Fibroblast of the aortic adventitia (primary cell): ENCODE measurements around the gene PSAT1. TPM values are rescaled to one million over a fixed set of nuclear protein-coding genes. Genes with fewer than 3 reads are reported as not detected.

Experiments
- DNase-seq: peaks from one replicate; pipeline ENCODE4 v3.0.0-alpha.2; 2010; ENCODE audit warnings: low read depth
- H3K4me3 ChIP-seq: 2 replicates; pipeline ENCODE4 v1.5.1; 2011; ENCODE audit warnings: low read depth, mild to moderate bottlenecking, control low read depth, low read length, moderate library complexity
- total RNA-seq: library from RNA; depleted of rRNA; stranded (reverse); fragments of >200 nt; gene quantifications from 2 replicates; pipeline ENCODE4 v1.2.3, GENCODE V29; 2012; ENCODE audit warnings: low replicate concordance
- TF ChIP-seq, protein P1 (sequence below): IDR thresholded peaks from 2 replicates; pipeline ENCODE4 v1.5.1; 2011; ENCODE audit warnings: mild to moderate bottlenecking, low read length, control low read depth, inconsistent platforms; ENCODE audit not compliant: insufficient read depth

PSAT1 gene
- total RNA-seq, 1 donor: 308 TPM

DNA sequence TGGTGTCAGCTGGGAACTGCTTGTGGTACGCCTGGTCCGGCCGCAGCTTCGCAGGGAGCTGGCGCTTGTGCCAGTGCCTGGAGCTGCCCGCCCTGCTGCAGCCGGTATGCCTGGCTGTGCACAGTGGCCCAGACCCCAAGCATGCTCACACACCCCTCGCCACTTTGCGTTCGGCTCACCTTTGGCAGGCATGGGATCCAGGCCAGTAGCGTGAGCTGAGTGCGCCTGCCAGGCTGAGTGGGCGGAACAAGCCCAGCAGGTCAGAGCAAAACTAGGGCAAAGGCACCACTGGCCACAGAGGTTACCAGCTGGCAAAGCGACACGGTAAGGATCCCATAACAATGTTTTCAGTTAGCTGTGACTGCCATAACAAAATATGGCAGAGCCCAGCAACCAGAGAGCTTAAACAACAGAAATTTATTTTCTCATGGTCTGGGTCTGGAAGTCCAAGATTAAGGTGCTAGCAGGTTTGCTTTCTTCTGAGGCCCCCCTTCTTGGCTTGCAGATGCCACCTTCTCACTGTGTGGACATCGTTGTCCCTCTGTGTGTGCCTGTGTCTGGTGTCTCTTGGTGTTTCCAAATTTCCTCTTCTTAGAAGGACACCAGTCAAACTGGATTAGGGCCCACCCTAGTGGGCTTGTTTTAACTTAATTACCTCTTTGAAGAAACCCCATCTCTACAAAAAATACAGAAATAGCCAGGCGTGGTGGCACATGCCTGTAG lies 61.6 kb downstream of the PSAT1 start:
- H3K4me3 ChIP-seq: no peak overlapping the region
- TF ChIP-seq, protein P1, sequence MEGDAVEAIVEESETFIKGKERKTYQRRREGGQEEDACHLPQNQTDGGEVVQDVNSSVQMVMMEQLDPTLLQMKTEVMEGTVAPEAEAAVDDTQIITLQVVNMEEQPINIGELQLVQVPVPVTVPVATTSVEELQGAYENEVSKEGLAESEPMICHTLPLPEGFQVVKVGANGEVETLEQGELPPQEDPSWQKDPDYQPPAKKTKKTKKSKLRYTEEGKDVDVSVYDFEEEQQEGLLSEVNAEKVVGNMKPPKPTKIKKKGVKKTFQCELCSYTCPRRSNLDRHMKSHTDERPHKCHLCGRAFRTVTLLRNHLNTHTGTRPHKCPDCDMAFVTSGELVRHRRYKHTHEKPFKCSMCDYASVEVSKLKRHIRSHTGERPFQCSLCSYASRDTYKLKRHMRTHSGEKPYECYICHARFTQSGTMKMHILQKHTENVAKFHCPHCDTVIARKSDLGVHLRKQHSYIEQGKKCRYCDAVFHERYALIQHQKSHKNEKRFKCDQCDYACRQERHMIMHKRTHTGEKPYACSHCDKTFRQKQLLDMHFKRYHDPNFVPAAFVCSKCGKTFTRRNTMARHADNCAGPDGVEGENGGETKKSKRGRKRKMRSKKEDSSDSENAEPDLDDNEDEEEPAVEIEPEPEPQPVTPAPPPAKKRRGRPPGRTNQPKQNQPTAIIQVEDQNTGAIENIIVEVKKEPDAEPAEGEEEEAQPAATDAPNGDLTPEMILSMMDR: no peak
- no peak for DNase-seq

DNA sequence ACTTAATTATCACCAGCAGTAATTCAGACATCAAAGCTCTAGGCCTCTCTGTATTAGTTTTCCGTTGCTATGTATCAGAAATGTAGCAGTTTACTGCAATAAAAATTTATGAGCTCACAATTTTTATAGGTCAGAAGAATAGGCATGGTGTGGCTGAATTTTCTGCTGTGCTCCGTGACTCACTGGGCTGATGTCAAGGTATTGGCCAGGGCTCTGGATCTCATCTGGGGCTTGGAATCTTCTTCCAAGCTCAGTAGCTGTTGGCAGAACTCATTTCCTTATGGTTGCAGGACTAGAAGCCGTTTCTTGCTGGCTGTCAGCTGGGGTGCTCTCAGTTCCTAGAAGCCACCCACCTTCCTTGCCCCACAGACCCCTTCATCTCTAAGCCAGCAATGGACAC lies 66.3 kb downstream of the PSAT1 start:
- no peak overlapping the region for H3K4me3 ChIP-seq
- TF ChIP-seq, protein P1: no peak
- DNase-seq: peak; percentile 63

DNA sequence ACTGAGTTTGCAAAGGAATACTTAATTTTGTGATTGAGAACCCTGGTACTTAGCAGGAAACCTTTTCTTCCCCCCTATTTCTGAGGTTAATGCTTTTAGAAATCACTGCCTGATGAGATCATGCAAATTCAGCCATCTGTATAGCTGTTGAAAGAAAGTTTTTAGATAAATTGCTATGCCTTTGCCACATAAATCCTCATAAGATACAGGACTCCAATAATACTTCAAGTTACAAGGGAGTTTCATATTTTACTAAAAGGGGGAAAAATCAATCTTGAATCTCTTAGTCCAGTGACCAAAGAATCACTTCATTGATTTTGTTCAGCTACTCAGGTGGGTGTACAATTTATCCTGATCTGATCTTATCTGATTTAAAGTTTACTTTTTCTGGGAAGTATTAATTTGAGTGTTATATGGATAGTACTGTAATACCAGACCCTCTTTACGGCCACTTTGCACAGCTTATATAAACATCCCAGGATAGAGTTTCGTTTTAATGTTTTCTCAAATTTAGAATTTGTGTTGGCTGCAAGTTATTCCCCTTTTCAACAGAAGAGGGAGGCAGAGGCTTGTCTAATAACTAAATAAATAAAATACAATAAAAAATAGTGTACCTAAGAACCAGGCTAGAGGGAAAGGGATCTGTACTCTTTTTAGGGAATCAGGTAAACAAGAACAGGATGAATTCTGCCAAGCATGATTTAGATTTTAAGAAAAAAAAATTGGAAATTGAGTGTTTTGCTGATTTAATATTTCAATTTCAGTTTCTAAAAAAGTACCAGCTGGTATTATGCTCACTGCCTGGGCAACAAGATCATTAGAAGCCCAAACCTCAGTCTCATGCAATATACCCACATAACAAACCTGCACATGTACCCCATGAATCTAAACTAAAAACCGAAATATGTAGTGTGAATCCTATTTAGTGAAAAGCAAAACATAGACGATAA lies 69.1 kb downstream of the PSAT1 start:
- TF ChIP-seq, protein P1: peak; percentile 79
- H3K4me3 ChIP-seq: no peak overlapping the region
- peak; percentile 42 for DNase-seq

DNA sequence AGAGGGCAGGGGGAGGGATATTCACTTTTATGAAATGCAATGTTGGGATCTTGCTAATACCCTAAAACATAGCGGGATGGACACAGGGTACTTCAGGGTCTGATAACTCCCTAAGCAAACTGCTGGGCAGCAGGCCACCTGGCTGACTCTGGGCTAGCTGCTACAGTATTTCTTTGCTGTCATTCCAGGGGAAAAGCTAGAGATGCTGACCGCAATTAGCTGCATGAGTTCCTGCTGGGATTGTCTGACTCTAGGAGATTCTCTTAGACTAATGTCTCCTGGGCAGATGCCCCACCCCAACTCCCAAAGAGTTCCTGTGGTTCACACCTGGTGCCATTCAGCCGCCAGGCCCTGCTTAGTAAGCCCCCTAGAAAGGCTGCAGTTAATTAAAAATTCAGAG lies 69.9 kb downstream of the PSAT1 start:
- DNase-seq: no peak
- H3K4me3 ChIP-seq: no peak overlapping the region
- TF ChIP-seq, protein P1: no peak

DNA sequence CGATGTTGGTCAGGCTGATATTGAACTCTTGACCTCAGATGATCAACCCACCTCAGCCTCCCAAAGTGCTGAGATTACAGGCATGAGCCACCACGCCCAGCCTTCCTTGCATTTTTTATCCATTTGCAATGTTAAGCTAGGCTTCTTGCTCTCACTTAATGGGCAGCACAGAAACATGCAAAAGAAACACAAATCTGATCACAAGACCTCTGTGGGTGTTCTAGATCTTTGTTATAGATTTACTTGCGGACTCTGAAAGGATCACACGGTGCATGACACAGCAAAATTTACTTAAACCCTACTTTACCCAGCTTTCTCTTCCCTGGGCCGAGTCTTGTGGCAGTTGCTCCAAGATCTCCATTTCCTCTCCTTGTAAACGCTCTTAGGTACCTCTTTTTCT lies 71.3 kb downstream of the PSAT1 start:
- TF ChIP-seq, protein P1: no peak
- H3K4me3 ChIP-seq: no peak overlapping the region
- DNase-seq: no peak

DNA sequence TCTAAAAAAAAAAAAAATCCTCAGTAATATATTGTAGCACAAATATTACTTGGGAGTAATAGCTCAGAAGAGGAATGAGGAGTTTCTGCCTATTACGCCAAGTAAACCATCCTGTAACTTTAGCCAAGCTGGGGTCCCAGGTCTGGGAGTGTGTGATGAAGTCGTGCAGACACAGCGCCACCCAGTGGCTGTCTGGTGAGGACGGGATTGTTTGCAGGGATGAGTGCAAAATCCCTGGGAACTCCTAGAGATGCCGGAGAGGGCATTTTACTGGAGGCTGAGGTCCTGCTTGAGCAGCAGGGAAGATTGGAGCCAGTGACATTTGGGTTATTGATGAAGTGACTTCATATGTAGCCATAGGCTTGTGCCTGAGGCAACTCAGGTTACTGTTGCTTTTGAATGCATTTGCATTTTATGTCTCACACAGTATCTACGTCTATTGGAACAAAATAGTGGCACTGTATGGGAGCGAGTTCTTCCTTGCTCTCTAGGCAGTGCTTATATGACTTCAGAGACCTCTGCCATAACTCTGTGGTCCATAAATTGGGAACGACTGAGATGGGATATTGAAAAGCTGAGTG lies 72.8 kb downstream of the PSAT1 start:
- TF ChIP-seq, protein P1: peak; percentile 91
- DNase-seq: peak; percentile 74
- no peak overlapping the region for H3K4me3 ChIP-seq
